ENCODE results near the gene BNIP2.
"Not testable (repeated sequence)": the region's sequence is repeated elsewhere in the genome, so short reads cannot be mapped to it uniquely, and the experiment has no call there.

GRCh38 chr15:59698065-59698464, 8.9 kb upstream of the BNIP2 start:
- not testable (repeated sequence) for TF ChIP-seq CTCF (conservative IDR thresholded peaks at IDR 0.05; ENCODE audit: low read length); EZH2phosphoT487 (IDR thresholded peaks at IDR 0.05; ENCODE audit: borderline replicate concordance, low read depth, low read length)
